NK-92 (cell line): Measurements from ENCODE around the gene ZNF512B.
"Not testable (repeated sequence)": the region's sequence is repeated elsewhere in the genome, so short reads cannot be mapped to it uniquely, and the experiment has no call there.

Source experiments
- DNase-seq: peaks from one replicate; lab custom pipeline; 2025; ENCODE audit not compliant: unreplicated experiment; lab: John Stamatoyannopoulos, UW

ZNF512B gene

DNA sequence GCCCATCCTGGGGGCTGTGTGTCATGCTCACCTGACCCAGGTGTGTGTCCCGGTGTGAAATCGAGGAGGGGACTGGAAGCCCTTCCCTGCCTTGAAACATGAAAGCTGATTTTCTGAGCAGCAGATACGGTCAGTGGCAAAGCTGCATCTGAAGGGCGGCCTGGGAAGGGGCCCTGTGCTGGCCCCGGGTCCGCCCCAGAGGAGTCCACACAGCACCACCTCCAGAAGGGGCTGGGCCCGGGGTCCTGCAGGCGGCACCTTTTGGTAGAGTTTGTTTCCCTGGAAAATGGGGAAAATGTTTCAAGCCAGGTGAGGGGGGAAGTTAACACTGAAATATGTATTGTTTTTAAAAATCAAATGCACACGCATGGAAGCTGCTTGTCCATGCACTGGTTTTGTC lies 34.3 kb downstream of the ZNF512B start:
- no peak for DNase-seq

GRCh38 chr20:63934271-63935068 lies 35.3 kb downstream of the ZNF512B start:
- DNase-seq, result no peak

GRCh38 chr20:63933646-63934045 lies 36.1 kb downstream of the ZNF512B start:
- DNase-seq, result no peak

DNA sequence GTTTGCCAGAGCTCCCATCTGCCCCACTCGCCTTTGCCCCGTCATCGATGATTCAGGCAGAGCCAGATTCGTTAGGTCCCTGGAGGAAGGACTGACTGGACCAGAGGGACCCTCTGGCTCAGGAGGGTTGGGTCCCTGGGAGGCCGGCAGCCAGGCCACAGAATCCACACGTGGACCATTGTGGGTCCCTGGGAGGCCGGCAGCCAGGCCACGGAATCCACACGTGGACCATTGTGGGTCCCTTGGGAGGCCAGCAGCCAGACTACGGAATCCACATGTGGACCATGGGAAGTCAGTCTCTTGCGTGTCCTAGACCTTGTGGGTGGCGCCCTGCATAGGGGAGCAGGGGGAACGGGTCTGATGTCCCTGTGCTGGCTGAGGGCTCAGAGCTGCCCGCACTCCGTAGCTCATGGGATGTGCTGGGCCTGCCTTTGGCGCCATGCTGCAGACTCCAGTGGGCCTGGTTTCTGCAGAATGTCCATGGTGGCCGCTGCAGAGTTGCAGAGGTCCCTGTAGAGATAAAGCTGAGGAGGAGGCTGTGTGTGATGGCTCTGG lies 37.0 kb downstream of the ZNF512B start:
- DNase-seq, result no peak

DNA sequence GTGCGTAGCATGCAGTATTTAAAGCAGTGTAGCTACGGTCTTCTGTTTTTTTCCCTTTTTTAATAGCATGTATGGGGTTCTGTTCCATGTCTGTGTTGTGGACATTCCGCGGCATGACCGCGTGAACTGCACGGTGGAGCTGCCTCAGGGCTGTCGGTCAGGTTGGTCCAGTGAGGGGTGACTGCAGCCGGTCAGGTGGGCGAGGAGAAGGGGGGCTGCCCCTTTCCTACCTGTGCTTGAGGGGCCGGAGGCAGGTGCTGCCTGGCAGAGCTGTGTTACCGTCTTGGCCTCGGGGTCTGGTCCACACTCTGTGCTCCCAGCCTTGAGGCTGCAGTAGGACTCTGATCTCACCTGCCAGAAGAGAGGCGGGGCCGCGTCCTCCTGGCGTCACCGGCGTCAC lies 38.0 kb downstream of the ZNF512B start:
- no peak for DNase-seq

DNA sequence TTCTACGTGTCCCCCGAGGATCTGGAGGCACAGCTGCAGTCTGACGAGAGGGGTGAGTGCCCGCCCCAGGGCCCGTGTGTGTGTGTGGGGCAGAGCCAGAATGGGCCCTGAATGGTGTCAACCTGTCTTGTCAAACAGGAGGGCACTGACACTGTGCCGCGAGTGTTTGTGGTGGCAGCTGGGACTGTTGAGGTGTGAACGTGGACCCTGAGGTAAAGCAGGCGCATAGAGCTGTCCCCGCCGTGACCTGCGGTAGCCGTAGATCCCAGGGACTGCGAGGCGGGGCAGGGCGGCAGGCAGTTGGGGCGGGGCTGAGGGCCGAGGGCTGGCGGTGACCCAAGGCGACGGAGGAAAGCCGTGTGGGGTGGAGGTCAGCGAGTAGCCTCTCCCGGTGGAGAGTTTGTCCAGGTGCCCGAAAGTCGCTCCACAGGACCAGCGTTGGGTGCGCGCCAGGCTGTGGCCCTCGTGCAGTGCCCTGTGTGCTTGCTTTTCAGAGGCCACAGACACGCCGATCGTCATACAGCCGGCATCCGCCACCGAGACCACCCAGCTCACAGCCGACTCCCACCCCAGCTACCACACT lies 38.7 kb downstream of the ZNF512B start:
- DNase-seq, result no peak

DNA sequence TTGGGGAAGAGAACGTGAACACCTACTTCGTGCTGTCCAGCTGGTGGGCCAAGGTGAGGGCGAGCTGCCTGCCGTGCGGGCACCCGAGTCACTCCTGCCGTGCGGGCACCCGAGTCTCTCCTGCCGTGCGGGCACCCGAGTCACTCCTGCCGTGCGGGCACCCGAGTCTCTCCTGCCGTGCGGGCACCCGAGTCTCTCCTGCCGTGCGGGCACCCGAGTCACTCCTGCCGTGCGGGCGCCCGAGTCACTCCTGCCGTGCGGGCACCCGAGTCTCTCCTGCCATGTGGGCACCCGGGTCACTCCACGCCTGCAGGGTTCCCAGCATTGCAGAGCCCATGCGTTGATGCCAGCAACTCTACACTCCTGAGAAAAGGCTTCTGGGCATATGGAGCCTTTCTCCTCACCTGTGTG lies 40.3 kb downstream of the ZNF512B start:
- DNase-seq, result not testable (repeated sequence)

- no peak for DNase-seq
These were observed 40.7 kb downstream of the ZNF512B start for GRCh38 chr20:63929071-63929470.

DNA sequence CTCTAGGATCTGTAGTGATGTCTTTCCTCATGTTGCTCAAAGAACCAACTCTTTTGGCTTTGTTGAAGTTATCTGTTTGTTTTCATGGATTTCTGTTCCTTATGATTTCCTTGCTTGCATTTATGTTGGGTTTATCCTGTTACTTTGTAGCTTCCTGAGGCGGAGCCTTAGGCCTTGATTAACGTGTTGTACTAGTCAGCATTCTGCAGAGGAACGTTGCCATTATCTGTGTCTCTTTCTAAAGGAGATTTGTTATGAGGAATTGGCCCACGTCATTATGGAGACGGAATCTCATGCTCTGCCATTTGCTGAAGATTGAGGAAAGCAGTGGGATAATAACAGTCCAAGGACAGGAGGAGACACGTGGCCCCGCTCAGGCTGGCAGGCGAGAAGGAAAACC lies 43.4 kb downstream of the ZNF512B start:
- DNase-seq, result no peak

GRCh38 chr20:63924241-63924640 lies 45.5 kb downstream of the ZNF512B start:
- DNase-seq, result no peak

- no peak for DNase-seq
These were observed 46.1 kb downstream of the ZNF512B start for GRCh38 chr20:63923651-63924050.

- no peak for DNase-seq
These were observed 49.5 kb downstream of the ZNF512B start for GRCh38 chr20:63920226-63920625.

- no peak for DNase-seq
These were observed 50.6 kb downstream of the ZNF512B start for GRCh38 chr20:63919130-63919529.

DNA sequence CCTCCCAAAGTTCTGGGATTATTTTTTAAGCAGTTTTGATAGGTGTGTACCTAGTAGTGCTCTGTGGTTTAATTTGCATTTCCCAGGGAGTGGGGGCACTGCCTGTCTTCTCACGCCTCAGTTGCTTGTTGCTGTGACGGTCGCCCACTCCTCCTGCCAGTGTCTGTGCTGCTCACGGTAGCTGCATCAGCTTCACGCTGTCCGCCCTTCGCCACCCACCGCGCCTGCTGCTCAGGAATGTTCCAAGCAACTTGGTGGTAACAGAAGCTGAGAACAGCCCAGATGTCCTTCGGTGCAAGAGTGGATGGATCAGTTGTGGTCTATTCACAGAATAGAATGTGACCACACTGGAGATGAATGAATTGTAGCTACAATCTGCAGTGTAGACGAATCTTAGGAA lies 51.9 kb downstream of the ZNF512B start:
- no peak for DNase-seq

GRCh38 chr20:63916371-63916939 lies 53.3 kb downstream of the ZNF512B start:
- DNase-seq, result not testable (repeated sequence)

DNA sequence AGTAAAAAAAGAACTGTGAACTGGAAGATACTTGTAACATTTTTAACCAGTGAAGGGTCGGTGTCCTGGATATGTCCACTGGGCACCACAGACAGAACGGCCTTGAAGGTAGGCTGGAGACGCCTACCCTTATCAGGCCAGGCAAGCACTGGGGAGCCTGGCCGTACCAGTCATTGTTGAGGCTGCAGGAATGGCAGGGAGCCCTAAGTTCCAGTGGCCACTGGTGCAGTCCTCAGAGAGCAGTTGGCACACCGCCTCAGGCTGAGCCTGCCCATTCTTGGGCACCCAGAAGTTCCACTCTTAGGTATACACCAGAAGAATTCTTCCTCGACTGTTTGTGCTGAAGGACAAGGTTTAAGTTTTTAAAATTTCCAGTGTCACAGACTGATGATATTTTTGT lies 54.3 kb downstream of the ZNF512B start:
- DNase-seq, result no peak

DNA sequence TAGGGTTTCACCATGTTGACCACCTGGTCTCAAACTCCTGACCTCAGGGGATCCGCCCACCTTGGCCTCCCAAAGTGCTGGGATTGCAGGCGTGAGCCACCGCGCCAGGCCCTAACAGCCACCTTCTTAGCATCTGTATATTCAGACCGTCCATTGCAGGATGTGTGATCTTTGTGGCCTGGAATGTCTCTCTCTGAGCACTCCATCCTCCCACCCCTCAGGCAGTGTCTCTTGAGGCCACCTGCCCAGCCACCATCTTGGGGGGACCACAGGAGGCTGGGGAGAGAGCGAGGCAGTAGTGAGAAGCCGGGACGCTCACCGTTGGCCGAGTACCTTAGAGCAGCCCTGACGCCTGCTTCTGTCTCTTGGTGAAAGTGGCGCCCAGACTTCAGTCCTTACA lies 56.0 kb downstream of the ZNF512B start:
- no peak for DNase-seq

GRCh38 chr20:63911176-63911575 lies 58.6 kb downstream of the ZNF512B start:
- no peak for DNase-seq

GRCh38 chr20:63908008-63908682 lies 61.6 kb downstream of the ZNF512B start:
- no peak for DNase-seq
